GM19035 (cell line): ENCODE measurements around the gene ACOT7.

Experiments
- ATAC-seq: cut with Tn5 transposase; IDR thresholded peaks from one replicate; pipeline ENCODE4 v1.9.1; 2021; ENCODE audit not compliant: unreplicated experiment

Gene ACOT7

GRCh38 chr1:6252374-6252710, 141.2 kb downstream of the ACOT7 start:
- ATAC-seq, result no peak

- ATAC-seq, result no peak
Observed at GRCh38 chr1:6251681-6252373, 141.7 kb downstream of the ACOT7 start.

GRCh38 chr1:6251233-6251632, 142.3 kb downstream of the ACOT7 start:
- ATAC-seq, result no peak

GRCh38 chr1:6249739-6250689, 143.6 kb downstream of the ACOT7 start:
- no peak for ATAC-seq

GRCh38 chr1:6248932-6249738, 144.4 kb downstream of the ACOT7 start:
- no peak for ATAC-seq

GRCh38 chr1:6248161-6248776, 145.3 kb downstream of the ACOT7 start:
- no peak for ATAC-seq

GRCh38 chr1:6247651-6248050, 145.9 kb downstream of the ACOT7 start:
- no peak for ATAC-seq

GRCh38 chr1:6246497-6247467, 146.8 kb downstream of the ACOT7 start:
- no peak for ATAC-seq

- peak; percentile 8 for ATAC-seq
Observed at GRCh38 chr1:6245869-6246496, 147.6 kb downstream of the ACOT7 start.

- ATAC-seq, result peak; percentile 73
Observed at GRCh38 chr1:6245086-6245868, 148.3 kb downstream of the ACOT7 start.

- no peak for ATAC-seq
Observed at GRCh38 chr1:6244401-6245049, 149.0 kb downstream of the ACOT7 start.

GRCh38 chr1:6243993-6244392, 149.6 kb downstream of the ACOT7 start, which contains the start of gene HES3:
Gene HES3, plus strand, starts transcription at chr1:6244179. Its CDS starts 187 bp downstream, at chr1:6244366.
- ATAC-seq, result no peak

GRCh38 chr1:6243053-6243834, 150.3 kb downstream of the ACOT7 start:
- no peak for ATAC-seq

GRCh38 chr1:6241887-6242740, 151.5 kb downstream of the ACOT7 start:
- no peak for ATAC-seq

- ATAC-seq, result no peak
Observed at GRCh38 chr1:6241107-6241886, 152.3 kb downstream of the ACOT7 start.
